GM23338 (cell line): ENCODE data around the gene SASH1. TPM values are rescaled to one million over a fixed set of nuclear protein-coding genes. Genes with fewer than 3 reads are reported as not detected.

ENCODE experiments used
- ATAC-seq: fragments of 200-7000 bp; cut with Tn5 transposase; 3 replicates; pipeline ENCODE4 v1.9.1; 2020
- DNase-seq: peaks from one replicate; pipeline ENCODE4 v3.0.0-alpha.2; 2015; ENCODE audit warnings: low spot score
- H2AFZ ChIP-seq: fragments of 200-600 bp; sonication (generic); 2 replicates; pipeline ENCODE4 v1.8.0; 2016; ENCODE audit warnings: antibody characterized with exemption, mild to moderate bottlenecking, moderate library complexity
- H3F3A ChIP-seq: fragments of 200-600 bp; sonication (generic); replicated peaks from 2 replicates; pipeline ENCODE4 v1.8.0; 2017; ENCODE audit warnings: antibody characterized with exemption, mixed run types, low read depth
- H3K27ac ChIP-seq: fragments of 200-600 bp; sonication (generic); 2 replicates; pipeline ENCODE4 v1.6.1; 2016; ENCODE audit warnings: low read depth
- H3K27me3 ChIP-seq: fragments of 200-600 bp; sonication (generic); 2 replicates; pipeline ENCODE4 v1.8.0; 2016; ENCODE audit warnings: mild to moderate bottlenecking, mixed run types, moderate library complexity; ENCODE audit not compliant: insufficient read depth
- H3K36me3 ChIP-seq: fragments of 200-600 bp; sonication (generic); 2 replicates; pipeline ENCODE4 v1.8.0; 2016; ENCODE audit warnings: mild to moderate bottlenecking; ENCODE audit not compliant: insufficient read depth
- H3K4me1 ChIP-seq: fragments of 200-600 bp; sonication (generic); 2 replicates; pipeline ENCODE4 v1.8.0; 2016; ENCODE audit warnings: mild to moderate bottlenecking, moderate library complexity; ENCODE audit not compliant: insufficient read depth
- H3K4me2 ChIP-seq: fragments of 200-600 bp; sonication (generic); 2 replicates; pipeline ENCODE4 v1.7.1; 2017; ENCODE audit warnings: mixed run types
- H3K4me3 ChIP-seq: fragments of 200-600 bp; sonication (generic); 2 replicates; pipeline ENCODE4 v1.6.1; 2016; ENCODE audit warnings: mixed run types
- H3K79me2 ChIP-seq: fragments of 200-600 bp; sonication (generic); replicated peaks from 2 replicates; pipeline ENCODE4 v1.8.0; 2017; ENCODE audit warnings: mild to moderate bottlenecking; ENCODE audit not compliant: insufficient read depth
- H3K9me2 ChIP-seq: fragments of 200-600 bp; sonication (generic); 2 replicates; pipeline ENCODE4 v1.8.0; 2017; ENCODE audit not compliant: insufficient read depth
- H4K20me1 ChIP-seq: fragments of 200-600 bp; sonication (generic); replicated peaks from 2 replicates; pipeline ENCODE4 v1.8.0; 2017; ENCODE audit warnings: mild to moderate bottlenecking; ENCODE audit not compliant: insufficient read depth
- H3K27ac Mint-ChIP-seq: 2 replicates; pipeline ENCODE4 v1.8.0; 2020; ENCODE audit warnings: inconsistent platforms, mild to moderate bottlenecking, moderate library complexity, mixed read lengths
- H3K27me3 Mint-ChIP-seq: 3 replicates; pipeline ENCODE4 v1.8.0; 2022; ENCODE audit warnings: low read depth, mild to moderate bottlenecking, moderate library complexity, mixed read lengths, inconsistent platforms; ENCODE audit not compliant: insufficient read depth, poor library complexity
- H3K36me3 Mint-ChIP-seq: 3 replicates; pipeline ENCODE4 v1.8.0; 2021; ENCODE audit warnings: low read depth, mild to moderate bottlenecking, inconsistent platforms, moderate library complexity, mixed read lengths
- H3K4me1 Mint-ChIP-seq: 3 replicates; pipeline ENCODE4 v1.8.0; 2020; ENCODE audit warnings: mild to moderate bottlenecking, inconsistent platforms, mixed read lengths
- H3K4me3 Mint-ChIP-seq: 3 replicates; pipeline ENCODE4 v1.8.0; 2021; ENCODE audit warnings: moderate library complexity, mild to moderate bottlenecking, inconsistent platforms, mixed read lengths
- H3K9me3 Mint-ChIP-seq: 3 replicates; pipeline ENCODE4 v1.8.0; 2020; ENCODE audit warnings: moderate library complexity, mild to moderate bottlenecking, inconsistent platforms, mixed read lengths
- CREB1 ChIP-seq: fragments of 250-450 bp; sonication (Bioruptor Pico); IDR thresholded peaks from 2 replicates; pipeline ENCODE4 v1.5.0; 2020; ENCODE audit warnings: low read depth, mild to moderate bottlenecking, moderate library complexity
- EZH2 ChIP-seq: fragments of 200-600 bp; sonication (generic); IDR thresholded peaks from one replicate; pipeline ENCODE4 v1.8.0; 2017; ENCODE audit warnings: antibody characterized with exemption, mild to moderate bottlenecking, low read depth; ENCODE audit not compliant: unreplicated experiment
- EZH2phosphoT487 ChIP-seq: fragments of 200-600 bp; sonication (generic); IDR thresholded peaks from one replicate; pipeline ENCODE4 v1.8.1; 2018; ENCODE audit warnings: antibody characterized with exemption; ENCODE audit not compliant: unreplicated experiment
- JUNB ChIP-seq: IDR thresholded peaks from one replicate; pipeline ENCODE4 v1.6.1; 2016; ENCODE audit warnings: antibody characterized with exemption; ENCODE audit not compliant: unreplicated experiment
- NANOG ChIP-seq: IDR thresholded peaks from 2 replicates; pipeline ENCODE4 v1.6.1; 2016; ENCODE audit warnings: antibody characterized with exemption, borderline replicate concordance
- POLR2AphosphoS5 ChIP-seq: IDR thresholded peaks from 2 replicates; pipeline ENCODE4 v1.6.1; 2016; ENCODE audit warnings: antibody characterized with exemption, low read depth
- STAT1 ChIP-seq: IDR thresholded peaks from one replicate; pipeline ENCODE4 v1.6.1; 2016; ENCODE audit warnings: antibody characterized with exemption; ENCODE audit not compliant: unreplicated experiment
- ZNF114 ChIP-seq: fragments of 250-450 bp; sonication (Bioruptor Pico); IDR thresholded peaks from 2 replicates; pipeline ENCODE4 v1.5.0; 2020; ENCODE audit warnings: mild to moderate bottlenecking, moderate library complexity
- ZNF331 ChIP-seq: fragments of 250-450 bp; sonication (Bioruptor Pico); IDR thresholded peaks from 2 replicates; pipeline ENCODE4 v1.5.0; 2020; ENCODE audit warnings: low read depth, mild to moderate bottlenecking, moderate library complexity
- ZNF462 ChIP-seq: fragments of 250-450 bp; sonication (Bioruptor Pico); IDR thresholded peaks from 2 replicates; pipeline ENCODE4 v1.5.0; 2020; ENCODE audit warnings: mild to moderate bottlenecking, moderate library complexity
- polyA plus RNA-seq: library from polyadenylated mRNA; unstranded; fragments of >200 nt; fragmentation: Nextera tagmentation; extraction: Ambion mirVana; gene quantifications from 2 replicates; pipeline ENCODE4 v1.2.1, GENCODE V29; 2016
- total RNA-seq: library from RNA; depleted of rRNA; stranded (reverse); fragments of >200 nt; shearing (Covaris generic); gene quantifications from 2 replicates; pipeline ENCODE4 v1.2.3, GENCODE V29; 2014
- TF ChIP-seq, protein P1 (sequence below): IDR thresholded peaks from 2 replicates; pipeline ENCODE4 v1.6.1; 2016; ENCODE audit warnings: antibody characterized with exemption
- TF ChIP-seq, protein P2 (sequence below): IDR thresholded peaks from one replicate; pipeline ENCODE4 v1.6.1; 2018; ENCODE audit warnings: antibody characterized with exemption; ENCODE audit not compliant: unreplicated experiment
- TF ChIP-seq, protein P3 (sequence below), 2 experiments: fragments of 200-600 bp in 1 of 2; sonication (generic) in 1 of 2; conservative IDR thresholded peaks; 2 replicates each; pipeline versions ENCODE4 v1.5.1 to v1.6.1; 2016 to 2017; ENCODE audit warnings: antibody characterized with exemption in 2 of 2, low read depth in 2 of 2, mild to moderate bottlenecking in 2 of 2, moderate library complexity in 1 of 2

Gene SASH1
- total and polyA plus RNA-seq, 2 experiments from 2014 or later = 8.2 to 30.2 TPM

GRCh38 chr6:148501178-148501590, 158.5 kb downstream of the SASH1 start:
- H3K4me3 Mint-ChIP-seq = no peak overlapping the region
- H3K27ac Mint-ChIP-seq = no peak overlapping the region
- H3K4me3 ChIP-seq = no peak overlapping the region
- no peaks in the 10 kb centered on the region for H3F3A ChIP-seq
- no peak overlapping the region for H3K4me2 ChIP-seq
- no peak for TF ChIP-seq JUNB
- TF ChIP-seq, protein P1, sequence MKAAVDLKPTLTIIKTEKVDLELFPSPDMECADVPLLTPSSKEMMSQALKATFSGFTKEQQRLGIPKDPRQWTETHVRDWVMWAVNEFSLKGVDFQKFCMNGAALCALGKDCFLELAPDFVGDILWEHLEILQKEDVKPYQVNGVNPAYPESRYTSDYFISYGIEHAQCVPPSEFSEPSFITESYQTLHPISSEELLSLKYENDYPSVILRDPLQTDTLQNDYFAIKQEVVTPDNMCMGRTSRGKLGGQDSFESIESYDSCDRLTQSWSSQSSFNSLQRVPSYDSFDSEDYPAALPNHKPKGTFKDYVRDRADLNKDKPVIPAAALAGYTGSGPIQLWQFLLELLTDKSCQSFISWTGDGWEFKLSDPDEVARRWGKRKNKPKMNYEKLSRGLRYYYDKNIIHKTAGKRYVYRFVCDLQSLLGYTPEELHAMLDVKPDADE = no peak
- TF ChIP-seq EZH2 = no peak
- no peak for TF ChIP-seq EZH2phosphoT487
- TF ChIP-seq, protein P2, sequence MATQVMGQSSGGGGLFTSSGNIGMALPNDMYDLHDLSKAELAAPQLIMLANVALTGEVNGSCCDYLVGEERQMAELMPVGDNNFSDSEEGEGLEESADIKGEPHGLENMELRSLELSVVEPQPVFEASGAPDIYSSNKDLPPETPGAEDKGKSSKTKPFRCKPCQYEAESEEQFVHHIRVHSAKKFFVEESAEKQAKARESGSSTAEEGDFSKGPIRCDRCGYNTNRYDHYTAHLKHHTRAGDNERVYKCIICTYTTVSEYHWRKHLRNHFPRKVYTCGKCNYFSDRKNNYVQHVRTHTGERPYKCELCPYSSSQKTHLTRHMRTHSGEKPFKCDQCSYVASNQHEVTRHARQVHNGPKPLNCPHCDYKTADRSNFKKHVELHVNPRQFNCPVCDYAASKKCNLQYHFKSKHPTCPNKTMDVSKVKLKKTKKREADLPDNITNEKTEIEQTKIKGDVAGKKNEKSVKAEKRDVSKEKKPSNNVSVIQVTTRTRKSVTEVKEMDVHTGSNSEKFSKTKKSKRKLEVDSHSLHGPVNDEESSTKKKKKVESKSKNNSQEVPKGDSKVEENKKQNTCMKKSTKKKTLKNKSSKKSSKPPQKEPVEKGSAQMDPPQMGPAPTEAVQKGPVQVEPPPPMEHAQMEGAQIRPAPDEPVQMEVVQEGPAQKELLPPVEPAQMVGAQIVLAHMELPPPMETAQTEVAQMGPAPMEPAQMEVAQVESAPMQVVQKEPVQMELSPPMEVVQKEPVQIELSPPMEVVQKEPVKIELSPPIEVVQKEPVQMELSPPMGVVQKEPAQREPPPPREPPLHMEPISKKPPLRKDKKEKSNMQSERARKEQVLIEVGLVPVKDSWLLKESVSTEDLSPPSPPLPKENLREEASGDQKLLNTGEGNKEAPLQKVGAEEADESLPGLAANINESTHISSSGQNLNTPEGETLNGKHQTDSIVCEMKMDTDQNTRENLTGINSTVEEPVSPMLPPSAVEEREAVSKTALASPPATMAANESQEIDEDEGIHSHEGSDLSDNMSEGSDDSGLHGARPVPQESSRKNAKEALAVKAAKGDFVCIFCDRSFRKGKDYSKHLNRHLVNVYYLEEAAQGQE = no peak
- no peak for TF ChIP-seq CREB1
- TF ChIP-seq STAT1 = no peak
- TF ChIP-seq, protein P3, sequence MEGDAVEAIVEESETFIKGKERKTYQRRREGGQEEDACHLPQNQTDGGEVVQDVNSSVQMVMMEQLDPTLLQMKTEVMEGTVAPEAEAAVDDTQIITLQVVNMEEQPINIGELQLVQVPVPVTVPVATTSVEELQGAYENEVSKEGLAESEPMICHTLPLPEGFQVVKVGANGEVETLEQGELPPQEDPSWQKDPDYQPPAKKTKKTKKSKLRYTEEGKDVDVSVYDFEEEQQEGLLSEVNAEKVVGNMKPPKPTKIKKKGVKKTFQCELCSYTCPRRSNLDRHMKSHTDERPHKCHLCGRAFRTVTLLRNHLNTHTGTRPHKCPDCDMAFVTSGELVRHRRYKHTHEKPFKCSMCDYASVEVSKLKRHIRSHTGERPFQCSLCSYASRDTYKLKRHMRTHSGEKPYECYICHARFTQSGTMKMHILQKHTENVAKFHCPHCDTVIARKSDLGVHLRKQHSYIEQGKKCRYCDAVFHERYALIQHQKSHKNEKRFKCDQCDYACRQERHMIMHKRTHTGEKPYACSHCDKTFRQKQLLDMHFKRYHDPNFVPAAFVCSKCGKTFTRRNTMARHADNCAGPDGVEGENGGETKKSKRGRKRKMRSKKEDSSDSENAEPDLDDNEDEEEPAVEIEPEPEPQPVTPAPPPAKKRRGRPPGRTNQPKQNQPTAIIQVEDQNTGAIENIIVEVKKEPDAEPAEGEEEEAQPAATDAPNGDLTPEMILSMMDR (conservative IDR thresholded peaks at IDR 0.05; ENCODE audit: low read depth in 2 of 2) = no peak
- no peak for TF ChIP-seq ZNF462
- no peak for TF ChIP-seq POLR2AphosphoS5
- TF ChIP-seq ZNF114 = no peak
- no peak for TF ChIP-seq NANOG
- TF ChIP-seq ZNF331 (CRISPR knock-in tag) = no peak
- no peak overlapping the region for H3K27ac ChIP-seq
- no peaks in the 10 kb centered on the region for H3K27me3 ChIP-seq
- no peaks in the 10 kb centered on the region for H3K79me2 ChIP-seq
- H3K36me3 ChIP-seq = no peaks in the 10 kb centered on the region
- H3K36me3 Mint-ChIP-seq = no peaks in the 10 kb centered on the region
- H4K20me1 ChIP-seq = 0 out of 2 replicates have a peak, but pooled peaks cover 4% of the 10 kb centered on the region
- DNase-seq = no peak
- H3K9me3 Mint-ChIP-seq = no peaks in the 10 kb centered on the region
- no peaks in the 10 kb centered on the region for H3K27me3 Mint-ChIP-seq
- H3K9me2 ChIP-seq = peaks cover 5% of the 10 kb centered on the region
- no peak overlapping the region for H2AFZ ChIP-seq
- no peaks in the 10 kb centered on the region; the same call in 2 of the 3 replicates for H3K4me1 Mint-ChIP-seq
- no peaks in the 10 kb centered on the region for H3K4me1 ChIP-seq
- ATAC-seq = no peak
